Astrocyte (in vitro differentiated cells and primary cell): ENCODE measurements around the gene FKBP10.

Source experiments
- EZH2 ChIP-seq: IDR thresholded peaks from 2 replicates; pipeline ENCODE4 v1.6.1; 2012; ENCODE audit warnings: mild to moderate bottlenecking, low read length, inconsistent platforms; ENCODE audit not compliant: insufficient read depth
- TF ChIP-seq, protein P1 (sequence below): IDR thresholded peaks from 2 replicates; pipeline ENCODE4 v1.5.1; 2011; ENCODE audit warnings: low read depth, mild to moderate bottlenecking, inconsistent platforms, low read length, moderate library complexity; ENCODE audit not compliant: insufficient read depth

DNA sequence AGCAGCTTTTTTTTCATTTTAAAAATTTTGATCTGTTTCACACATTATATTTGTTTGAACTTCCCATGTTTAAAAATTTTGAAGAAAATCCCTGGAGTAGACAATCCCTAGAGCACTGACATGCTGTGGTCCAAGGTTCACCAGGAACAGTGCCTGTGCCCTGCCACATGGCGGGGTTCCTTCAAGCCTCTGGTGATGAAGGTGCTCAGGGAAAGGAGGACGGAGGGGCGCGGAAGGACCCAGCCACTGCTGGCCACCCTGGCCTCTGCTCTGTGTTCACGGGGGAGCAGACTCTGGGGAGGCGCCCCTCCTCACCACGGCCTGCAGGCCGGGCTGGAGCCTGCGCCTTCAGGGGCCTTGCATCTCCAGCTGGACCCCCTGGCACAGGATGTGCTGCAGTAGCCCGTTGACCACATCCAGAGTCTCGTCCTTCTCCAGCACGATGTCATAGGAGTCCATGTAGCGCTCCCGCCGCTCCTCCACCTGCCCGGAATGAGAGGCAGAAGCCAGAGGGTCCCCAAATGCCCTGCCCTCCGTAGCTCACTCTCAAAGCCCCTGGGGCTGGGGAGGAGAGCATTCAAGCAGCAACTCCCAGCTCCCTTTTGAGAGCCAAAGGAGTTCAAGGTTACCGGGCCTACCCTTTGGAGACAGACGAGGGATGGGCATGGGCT, 12.5 kb downstream of the FKBP10 start:
- TF ChIP-seq, protein P1, sequence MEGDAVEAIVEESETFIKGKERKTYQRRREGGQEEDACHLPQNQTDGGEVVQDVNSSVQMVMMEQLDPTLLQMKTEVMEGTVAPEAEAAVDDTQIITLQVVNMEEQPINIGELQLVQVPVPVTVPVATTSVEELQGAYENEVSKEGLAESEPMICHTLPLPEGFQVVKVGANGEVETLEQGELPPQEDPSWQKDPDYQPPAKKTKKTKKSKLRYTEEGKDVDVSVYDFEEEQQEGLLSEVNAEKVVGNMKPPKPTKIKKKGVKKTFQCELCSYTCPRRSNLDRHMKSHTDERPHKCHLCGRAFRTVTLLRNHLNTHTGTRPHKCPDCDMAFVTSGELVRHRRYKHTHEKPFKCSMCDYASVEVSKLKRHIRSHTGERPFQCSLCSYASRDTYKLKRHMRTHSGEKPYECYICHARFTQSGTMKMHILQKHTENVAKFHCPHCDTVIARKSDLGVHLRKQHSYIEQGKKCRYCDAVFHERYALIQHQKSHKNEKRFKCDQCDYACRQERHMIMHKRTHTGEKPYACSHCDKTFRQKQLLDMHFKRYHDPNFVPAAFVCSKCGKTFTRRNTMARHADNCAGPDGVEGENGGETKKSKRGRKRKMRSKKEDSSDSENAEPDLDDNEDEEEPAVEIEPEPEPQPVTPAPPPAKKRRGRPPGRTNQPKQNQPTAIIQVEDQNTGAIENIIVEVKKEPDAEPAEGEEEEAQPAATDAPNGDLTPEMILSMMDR, result no peak
- TF ChIP-seq EZH2, result no peak
